Measurements from ENCODE around the gene PPM1H. TPM values are rescaled to one million over a fixed set of nuclear protein-coding genes. Genes with fewer than 3 reads are reported as not detected.

PPM1H gene
- total RNA-seq, 1 experiment from 2014 or later = 12.0 TPM

GRCh38 chr12:62767496-62767895, 167.5 kb downstream of the PPM1H start:
- DNase-seq = peak; percentile 54
- TF ChIP-seq EZH2phosphoT487 (IDR thresholded peaks at IDR 0.05; ENCODE audit: borderline replicate concordance, low read length) (no peak), EZH2 (IDR thresholded peaks at IDR 0.05; ENCODE audit: low read length, unreplicated experiment) (no peak), CTCF (conservative IDR thresholded peaks at IDR 0.05; ENCODE audit: low read depth, low read length) (no peak)
- no peak overlapping the region for H2AFZ ChIP-seq (ENCODE audit: low read length)
- no peaks in the 10 kb centered on the region for H4K20me1 ChIP-seq (ENCODE audit: low read length)
- CTCF ChIA-PET = no interaction called here
- H3K9me3 ChIP-seq (ENCODE audit: low read length) = no peaks in the 10 kb centered on the region
- POLR2A ChIA-PET (ENCODE audit: unreplicated experiment) = interaction anchor here (0.5 kb wide), 1 partner anchor 69 kb away, joined by 3 read pairs; no protein-coding TSS in a partner anchor
- no peak overlapping the region for H3K9ac ChIP-seq (ENCODE audit: low read length)
- H3K4me2 ChIP-seq (ENCODE audit: low read length) = no peak overlapping the region
- H3K27ac ChIP-seq (ENCODE audit: low read length) = no peak overlapping the region
- H3K4me3 ChIP-seq (ENCODE audit: low read length) = no peak overlapping the region
- no peaks in the 10 kb centered on the region for H3K79me2 ChIP-seq (ENCODE audit: low read length)
- H3K36me3 ChIP-seq (ENCODE audit: low read depth, low read length) = no peaks in the 10 kb centered on the region
- no peaks in the 10 kb centered on the region for H3F3A ChIP-seq (ENCODE audit: low read length, unreplicated experiment)
- no TSS peak for BruUV-seq (replicated peaks)
- H3K4me1 ChIP-seq (ENCODE audit: insufficient read depth, low read length) = peaks cover 10% of the 10 kb centered on the region
- no peaks in the 10 kb centered on the region for H3K9me2 ChIP-seq (replicated peaks; ENCODE audit: low read length)
- no peaks in the 10 kb centered on the region for H3K27me3 ChIP-seq (ENCODE audit: low read length)
- ATAC-seq = peak; percentile 85
- intact Hi-C loops (cut with micrococcal nuclease) = no loop called here

GRCh38 chr12:62766496-62766895, 168.5 kb downstream of the PPM1H start:
- no peaks in the 10 kb centered on the region for H3K79me2 ChIP-seq (ENCODE audit: low read length)
- H3K9ac ChIP-seq (ENCODE audit: low read length) = no peak overlapping the region
- no peaks in the 10 kb centered on the region for H4K20me1 ChIP-seq (ENCODE audit: low read length)
- DNase-seq = no peak
- ChIA-PET CTCF (no interaction called here), POLR2A (ENCODE audit: unreplicated experiment) (no interaction called here)
- no peak overlapping the region for H2AFZ ChIP-seq (ENCODE audit: low read length)
- H3K27me3 ChIP-seq (ENCODE audit: low read length) = no peaks in the 10 kb centered on the region
- H3K36me3 ChIP-seq (ENCODE audit: low read depth, low read length) = no peaks in the 10 kb centered on the region
- H3K4me1 ChIP-seq (ENCODE audit: insufficient read depth, low read length) = peaks cover 10% of the 10 kb centered on the region
- no peaks in the 10 kb centered on the region for H3K9me3 ChIP-seq (ENCODE audit: low read length)
- H3F3A ChIP-seq (ENCODE audit: low read length, unreplicated experiment) = no peaks in the 10 kb centered on the region
- H3K9me2 ChIP-seq (replicated peaks; ENCODE audit: low read length) = no peaks in the 10 kb centered on the region
- no peak overlapping the region for H3K27ac ChIP-seq (ENCODE audit: low read length)
- no TSS peak for BruUV-seq (replicated peaks)
- TF ChIP-seq EZH2 (IDR thresholded peaks at IDR 0.05; ENCODE audit: low read length, unreplicated experiment) (no peak), EZH2phosphoT487 (IDR thresholded peaks at IDR 0.05; ENCODE audit: borderline replicate concordance, low read length) (no peak), CTCF (conservative IDR thresholded peaks at IDR 0.05; ENCODE audit: low read depth, low read length) (no peak)
- H3K4me3 ChIP-seq (ENCODE audit: low read length) = no peak overlapping the region
- intact Hi-C loops (cut with micrococcal nuclease) = no loop called here
- no peak overlapping the region for H3K4me2 ChIP-seq (ENCODE audit: low read length)
- ATAC-seq = no peak

- Histone ChIP-seq H3K9ac (ENCODE audit: low read length) (no peak overlapping the region), H3K4me3 (ENCODE audit: low read length) (no peak overlapping the region), H3K36me3 (ENCODE audit: low read depth, low read length) (no peaks in the 10 kb centered on the region), H3K79me2 (ENCODE audit: low read length) (no peaks in the 10 kb centered on the region), H3K27me3 (ENCODE audit: low read length) (no peaks in the 10 kb centered on the region), H2AFZ (ENCODE audit: low read length) (no peak overlapping the region), H4K20me1 (ENCODE audit: low read length) (no peaks in the 10 kb centered on the region), H3K4me1 (ENCODE audit: insufficient read depth, low read length) (peaks cover 23% of the 10 kb centered on the region), H3K9me3 (ENCODE audit: low read length) (no peaks in the 10 kb centered on the region), H3F3A (ENCODE audit: low read length, unreplicated experiment) (no peaks in the 10 kb centered on the region), H3K9me2 (replicated peaks; ENCODE audit: low read length) (no peaks in the 10 kb centered on the region), H3K4me2 (ENCODE audit: low read length) (no peak overlapping the region), H3K27ac (ENCODE audit: low read length) (no peak overlapping the region)
- intact Hi-C loops (cut with micrococcal nuclease) = no loop called here
- ChIA-PET POLR2A (ENCODE audit: unreplicated experiment) (no interaction called here), CTCF (no interaction called here)
- no peak for ATAC-seq
- no peak for DNase-seq
- TF ChIP-seq EZH2phosphoT487 (IDR thresholded peaks at IDR 0.05; ENCODE audit: borderline replicate concordance, low read length) = no peak
- TF ChIP-seq EZH2 (IDR thresholded peaks at IDR 0.05; ENCODE audit: low read length, unreplicated experiment) = no peak
- no TSS peak for BruUV-seq (replicated peaks)
Measured at GRCh38 chr12:62763861-62764645, 170.9 kb downstream of the PPM1H start.
